Endodermal cell (in vitro differentiated cells): ENCODE results near the gene PTPRE. TPM values are rescaled to one million over a fixed set of nuclear protein-coding genes. Genes with fewer than 3 reads are reported as not detected.

Source experiments
- DNase-seq: peaks from one replicate; pipeline ENCODE4 v3.0.0-alpha.2; 2017
- H3K27ac ChIP-seq: 2 replicates; pipeline ENCODE4 v1.5.1; 2013; ENCODE audit warnings: mild to moderate bottlenecking, low read depth, low read length, moderate library complexity
- H3K27me3 ChIP-seq: 2 replicates; pipeline ENCODE4 v1.6.1; 2013; ENCODE audit warnings: mild to moderate bottlenecking, low read length, moderate library complexity; ENCODE audit not compliant: insufficient read depth, control insufficient read depth, poor library complexity, severe bottlenecking
- H3K36me3 ChIP-seq: 2 replicates; pipeline ENCODE4 v1.7.0; 2013; ENCODE audit warnings: mild to moderate bottlenecking, low read length, moderate library complexity; ENCODE audit not compliant: control insufficient read depth, insufficient read depth
- H3K4me1 ChIP-seq: one replicate; pipeline ENCODE4 v1.7.0; 2013; ENCODE audit warnings: low read length; ENCODE audit not compliant: control insufficient read depth, insufficient read depth
- H3K4me3 ChIP-seq: 2 replicates; pipeline ENCODE4 v1.5.1; 2013; ENCODE audit warnings: mild to moderate bottlenecking, low read length, moderate library complexity
- H3K9ac ChIP-seq: 2 replicates; pipeline ENCODE4 v1.6.1; 2013; ENCODE audit warnings: mild to moderate bottlenecking, low read length, moderate library complexity; ENCODE audit not compliant: poor library complexity, severe bottlenecking; ENCODE audit errors: extremely low read depth
- H3K9me3 ChIP-seq: 2 replicates; pipeline ENCODE4 v1.6.1; 2013; ENCODE audit warnings: mild to moderate bottlenecking, low read length, moderate library complexity; ENCODE audit not compliant: control insufficient read depth
- H3K27ac Mint-ChIP-seq: 2 replicates; pipeline ENCODE4 v1.8.0; 2020; ENCODE audit warnings: mixed read lengths
- H3K27me3 Mint-ChIP-seq: 2 replicates; pipeline ENCODE4 v1.8.0; 2021; ENCODE audit warnings: mild to moderate bottlenecking, mixed read lengths; ENCODE audit not compliant: insufficient read depth
- H3K36me3 Mint-ChIP-seq: 2 replicates; pipeline ENCODE4 v1.8.0; 2020; ENCODE audit warnings: low read depth, mixed read lengths
- H3K4me1 Mint-ChIP-seq: 2 replicates; pipeline ENCODE4 v1.8.0; 2020; ENCODE audit warnings: mixed read lengths
- H3K4me3 Mint-ChIP-seq: 2 replicates; pipeline ENCODE4 v1.8.0; 2020; ENCODE audit warnings: mild to moderate bottlenecking, moderate library complexity, mixed read lengths
- H3K9me3 Mint-ChIP-seq: 2 replicates; pipeline ENCODE4 v1.8.0; 2020; ENCODE audit warnings: mild to moderate bottlenecking, mixed read lengths
- WGBS, 2 experiments: methylation state at CpG; one replicate each; pipeline versions ENCODE4 v1.1.5 to v1.1.7; 2013; ENCODE audit warnings: missing lambda C conversion rate in 2 of 2, mixed read lengths in 1 of 2; ENCODE audit not compliant: insufficient coverage in 1 of 2, insufficient read length in 1 of 2; 5-methylcytosine and 5-hydroxymethylcytosine counted together
- total RNA-seq, 2 donors: library from RNA; stranded (reverse); fragmentation: NEBNext Ultra II Directional in 1 of 2; extraction: Animal tissue kit (Norgen Biotek cat#: 25700) in 1 of 2; gene quantifications; 2 replicates in 1 of 2; 3 replicates in 1 of 2; pipeline ENCODE4 v1.2.1, GENCODE V29; 2021
- TF ChIP-seq, protein P1 (sequence below): fragments of 200-600 bp; sonication (generic); conservative IDR thresholded peaks from 2 replicates; pipeline ENCODE4 v1.5.0; 2021; ENCODE audit warnings: antibody characterized with exemption, mild to moderate bottlenecking

PTPRE gene
- total RNA-seq, 2 donors from 2014 or later = 0.75 to 3.0 TPM

DNA sequence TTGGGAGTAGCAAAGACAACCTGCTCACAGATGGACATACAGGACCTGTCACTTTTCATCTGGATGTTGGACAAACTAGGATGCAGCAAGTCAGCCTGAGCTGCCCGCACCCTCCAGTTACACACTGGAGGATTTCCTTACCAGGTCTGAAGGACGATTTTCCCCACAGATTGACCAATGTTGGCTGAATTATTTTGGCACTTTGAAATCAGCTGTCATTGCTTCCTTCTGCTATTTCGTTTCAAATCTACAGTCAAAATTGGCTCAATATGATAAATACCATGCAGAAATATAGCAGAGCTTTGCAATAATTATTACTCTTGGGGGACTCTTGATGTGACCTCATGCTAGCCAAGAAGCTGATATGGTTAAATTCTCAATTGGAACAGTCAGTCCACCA lies 16.7 kb upstream of the PTPRE start:
- H3K4me3 Mint-ChIP-seq = no peak overlapping the region
- H3K9me3 Mint-ChIP-seq = no peaks in the 10 kb centered on the region
- peaks cover 1% of the 10 kb centered on the region for H3K27me3 Mint-ChIP-seq
- TF ChIP-seq, protein P1, sequence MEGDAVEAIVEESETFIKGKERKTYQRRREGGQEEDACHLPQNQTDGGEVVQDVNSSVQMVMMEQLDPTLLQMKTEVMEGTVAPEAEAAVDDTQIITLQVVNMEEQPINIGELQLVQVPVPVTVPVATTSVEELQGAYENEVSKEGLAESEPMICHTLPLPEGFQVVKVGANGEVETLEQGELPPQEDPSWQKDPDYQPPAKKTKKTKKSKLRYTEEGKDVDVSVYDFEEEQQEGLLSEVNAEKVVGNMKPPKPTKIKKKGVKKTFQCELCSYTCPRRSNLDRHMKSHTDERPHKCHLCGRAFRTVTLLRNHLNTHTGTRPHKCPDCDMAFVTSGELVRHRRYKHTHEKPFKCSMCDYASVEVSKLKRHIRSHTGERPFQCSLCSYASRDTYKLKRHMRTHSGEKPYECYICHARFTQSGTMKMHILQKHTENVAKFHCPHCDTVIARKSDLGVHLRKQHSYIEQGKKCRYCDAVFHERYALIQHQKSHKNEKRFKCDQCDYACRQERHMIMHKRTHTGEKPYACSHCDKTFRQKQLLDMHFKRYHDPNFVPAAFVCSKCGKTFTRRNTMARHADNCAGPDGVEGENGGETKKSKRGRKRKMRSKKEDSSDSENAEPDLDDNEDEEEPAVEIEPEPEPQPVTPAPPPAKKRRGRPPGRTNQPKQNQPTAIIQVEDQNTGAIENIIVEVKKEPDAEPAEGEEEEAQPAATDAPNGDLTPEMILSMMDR = no peak
- Histone ChIP-seq H3K9ac (no peak overlapping the region), H3K27me3 (no peaks in the 10 kb centered on the region), H3K9me3 (no peaks in the 10 kb centered on the region), H3K27ac (no peak overlapping the region), H3K4me1 (no peaks in the 10 kb centered on the region), H3K36me3 (no peaks in the 10 kb centered on the region), H3K4me3 (no peak overlapping the region)
- 83 to 90% methylated on average over 3 of the region's 3 CpGs for WGBS, 2 experiments
- no peak overlapping the region for H3K27ac Mint-ChIP-seq
- no peaks in the 10 kb centered on the region for H3K4me1 Mint-ChIP-seq
- no peak for DNase-seq
- H3K36me3 Mint-ChIP-seq = no peaks in the 10 kb centered on the region

DNA sequence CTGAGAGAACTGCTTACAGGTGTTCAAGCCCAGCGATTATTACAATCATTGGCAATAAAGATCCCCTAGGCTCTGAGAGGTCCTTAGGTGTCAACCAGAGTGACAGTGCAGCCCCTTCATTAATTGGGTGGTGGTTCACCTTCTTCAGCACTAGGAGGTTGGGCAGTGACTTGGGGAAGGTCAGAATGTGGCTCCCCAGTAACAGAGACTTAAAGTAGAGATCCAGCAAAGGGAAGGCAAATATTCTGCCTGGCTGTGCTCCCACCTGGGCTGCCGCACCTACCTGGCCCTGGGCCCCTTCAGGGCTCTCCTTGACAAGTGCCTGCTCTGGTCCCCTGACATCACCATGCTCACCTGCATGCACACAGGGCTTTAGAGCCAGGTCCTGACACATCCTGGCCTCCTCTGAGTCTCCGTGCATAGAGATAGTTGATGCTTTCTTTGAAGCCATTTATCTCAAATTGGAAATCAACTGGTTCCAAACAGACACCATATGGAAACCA lies 16.0 kb upstream of the PTPRE start:
- H3K4me3 ChIP-seq = no peak overlapping the region
- WGBS, 2 experiments = 85 to 100% methylated on average over 1 to 3 of the region's 3 CpGs

DNA sequence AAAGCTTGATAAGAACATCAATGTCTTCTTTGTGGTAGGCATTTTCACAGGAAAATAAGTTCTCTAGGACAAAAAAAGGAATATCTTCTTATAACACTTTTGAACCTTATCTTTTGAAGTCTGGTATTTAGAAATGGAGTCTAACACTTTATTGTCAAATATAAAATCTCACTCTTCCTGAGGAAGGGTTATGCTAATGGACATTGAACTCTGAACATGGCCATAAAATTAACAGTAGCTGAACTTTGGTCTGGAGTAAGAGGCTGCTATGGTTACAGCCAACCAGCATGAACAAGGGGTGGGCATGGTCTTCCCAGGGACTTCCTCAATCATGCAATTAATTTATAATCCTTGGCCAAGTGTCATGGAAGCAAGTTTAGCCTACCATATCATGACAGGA lies 14.2 kb upstream of the PTPRE start, which contains the start of gene CLRN3:
TSS of gene CLRN3 (minus strand) at position 199 of the 400 bp plus-strand sequence. CDS start at position 42, 157 bp downstream.
- peaks cover 1% of the 10 kb centered on the region for H3K27me3 Mint-ChIP-seq
- no peaks in the 10 kb centered on the region for H3K9me3 ChIP-seq
- H3K4me1 Mint-ChIP-seq = no peaks in the 10 kb centered on the region
- no peaks in the 10 kb centered on the region for H3K36me3 ChIP-seq
- H3K36me3 Mint-ChIP-seq = no peaks in the 10 kb centered on the region
- no peak within 1 kb of the TSS for H3K4me3 ChIP-seq
- H3K4me3 Mint-ChIP-seq = no peak within 1 kb of the TSS
- H3K9ac ChIP-seq = no peak within 1 kb of the TSS
- TF ChIP-seq, protein P1 = no peak
- H3K9me3 Mint-ChIP-seq = no peaks in the 10 kb centered on the region
- H3K4me1 ChIP-seq = no peaks in the 10 kb centered on the region
- H3K27ac ChIP-seq = no peak within 1 kb of the TSS
- no peak within 1 kb of the TSS for H3K27ac Mint-ChIP-seq
- H3K27me3 ChIP-seq = no peaks in the 10 kb centered on the region
- no peak for DNase-seq

More for the DNA sequence above, 16.0 kb upstream of the PTPRE start:
- Mint-ChIP-seq H3K9me3 (no peaks in the 10 kb centered on the region), H3K36me3 (no peaks in the 10 kb centered on the region), H3K27ac (no peak overlapping the region), H3K27me3 (peaks cover 1% of the 10 kb centered on the region), H3K4me3 (no peak overlapping the region), H3K4me1 (no peaks in the 10 kb centered on the region)
- no peaks in the 10 kb centered on the region for H3K27me3 ChIP-seq
- TF ChIP-seq, protein P1 = no peak
- no peaks in the 10 kb centered on the region for H3K9me3 ChIP-seq
- DNase-seq = no peak
- no peak overlapping the region for H3K27ac ChIP-seq
- H3K9ac ChIP-seq = no peak overlapping the region
- no peaks in the 10 kb centered on the region for H3K36me3 ChIP-seq
- H3K4me1 ChIP-seq = no peaks in the 10 kb centered on the region
